Karpas-422 (cell line): ENCODE data around the gene HSD17B12. TPM values are rescaled to one million over a fixed set of nuclear protein-coding genes. Genes with fewer than 3 reads are reported as not detected.

Source experiments
- DNase-seq: peaks from one replicate; pipeline ENCODE4 v3.0.0-alpha.2; 2015
- H2AFZ ChIP-seq: fragments of 200-600 bp; sonication (generic); 2 replicates; pipeline ENCODE4 v1.6.1; 2014; ENCODE audit warnings: antibody characterized with exemption, low read length, mixed read lengths
- H3K27ac ChIP-seq: fragments of 200-600 bp; sonication (generic); 2 replicates; pipeline ENCODE4 v1.5.1; 2014; ENCODE audit warnings: mild to moderate bottlenecking, low read length, moderate library complexity
- H3K27me3 ChIP-seq: fragments of 200-600 bp; sonication (generic); 2 replicates; pipeline ENCODE4 v1.6.1; 2014; ENCODE audit warnings: low read length, mixed read lengths
- H3K36me3 ChIP-seq: fragments of 200-600 bp; sonication (generic); 2 replicates; pipeline ENCODE4 v1.6.1; 2014; ENCODE audit warnings: low read length, mixed read lengths; ENCODE audit not compliant: insufficient read depth
- H3K4me1 ChIP-seq: fragments of 200-600 bp; sonication (generic); 2 replicates; pipeline ENCODE4 v1.6.1; 2014; ENCODE audit warnings: mild to moderate bottlenecking, low read length, mixed read lengths
- H3K4me2 ChIP-seq: fragments of 200-600 bp; sonication (generic); 2 replicates; pipeline ENCODE4 v1.6.1; 2014; ENCODE audit warnings: low read length, low read depth, mild to moderate bottlenecking; ENCODE audit not compliant: poor library complexity, severe bottlenecking
- H3K4me3 ChIP-seq: fragments of 200-600 bp; sonication (generic); 2 replicates; pipeline ENCODE4 v1.5.1; 2014; ENCODE audit warnings: mild to moderate bottlenecking, antibody characterized with exemption, low read length, mixed read lengths
- H3K79me2 ChIP-seq: fragments of 200-600 bp; sonication (generic); 2 replicates; pipeline ENCODE4 v1.6.1; 2014; ENCODE audit warnings: mild to moderate bottlenecking, low read length, mixed read lengths
- H3K9ac ChIP-seq: fragments of 200-600 bp; sonication (generic); 2 replicates; pipeline ENCODE4 v1.6.0; 2014; ENCODE audit warnings: low read length
- H3K9me2 ChIP-seq: fragments of 200-600 bp; sonication (generic), shearing (Covaris generic); replicated peaks from 2 replicates; pipeline ENCODE4 v1.6.0; 2014; ENCODE audit warnings: mild to moderate bottlenecking, low read length, moderate library complexity; ENCODE audit not compliant: insufficient read depth
- H3K9me3 ChIP-seq: fragments of 300-700, 200-600 bp; sonication (generic); 2 replicates; pipeline ENCODE4 v1.6.1; 2014; ENCODE audit warnings: low read length, mixed read lengths
- H4K20me1 ChIP-seq: fragments of 200-600 bp; sonication (generic); 2 replicates; pipeline ENCODE4 v1.6.1; 2014; ENCODE audit warnings: mild to moderate bottlenecking, antibody characterized with exemption, low read length, low read depth; ENCODE audit not compliant: insufficient read depth
- total RNA-seq: library from RNA; depleted of rRNA; stranded (reverse); fragments of >200 nt; shearing (Covaris generic); gene quantifications from 2 replicates; pipeline ENCODE4 v1.2.3, GENCODE V29; 2014; ENCODE audit warnings: low replicate concordance

The HSD17B12 gene
- total RNA-seq, 1 experiment from 2014 or later: 355 TPM

- Histone ChIP-seq H3K9ac (no peak overlapping the region), H3K27me3 (no peaks in the 10 kb centered on the region), H3K4me3 (no peak overlapping the region), H3K36me3 (no peaks in the 10 kb centered on the region), H3K9me3 (no peaks in the 10 kb centered on the region), H3K79me2 (no peaks in the 10 kb centered on the region), H3K4me2 (no peak overlapping the region), H2AFZ (no peak overlapping the region), H3K4me1 (no peaks in the 10 kb centered on the region), H4K20me1 (no peaks in the 10 kb centered on the region; the same call in 1 of the 2 replicates), H3K9me2 (no peaks in the 10 kb centered on the region), H3K27ac (no peak overlapping the region)
- no peak for DNase-seq
Measured at GRCh38 chr11:43866520-43866919, 186.0 kb downstream of the HSD17B12 start.

- H3K79me2 ChIP-seq: no peaks in the 10 kb centered on the region
- no peaks in the 10 kb centered on the region for H3K36me3 ChIP-seq
- no peaks in the 10 kb centered on the region for H3K9me2 ChIP-seq
- H2AFZ ChIP-seq: no peak overlapping the region
- no peaks in the 10 kb centered on the region for H3K27me3 ChIP-seq
- H4K20me1 ChIP-seq: no peaks in the 10 kb centered on the region; the same call in 1 of the 2 replicates
- H3K4me2 ChIP-seq: no peak overlapping the region
- no peaks in the 10 kb centered on the region for H3K4me1 ChIP-seq
- no peak overlapping the region for H3K4me3 ChIP-seq
- DNase-seq: no peak
- H3K9ac ChIP-seq: no peak overlapping the region
- no peak overlapping the region for H3K27ac ChIP-seq
- H3K9me3 ChIP-seq: no peaks in the 10 kb centered on the region
Measured at GRCh38 chr11:43866969-43867368, 186.4 kb downstream of the HSD17B12 start.

- no peak for DNase-seq
- no peak overlapping the region for H3K4me3 ChIP-seq
- no peaks in the 10 kb centered on the region; the same call in 1 of the 2 replicates for H4K20me1 ChIP-seq
- H3K9ac ChIP-seq: no peak overlapping the region
- H3K4me1 ChIP-seq: no peaks in the 10 kb centered on the region
- no peak overlapping the region for H3K27ac ChIP-seq
- no peaks in the 10 kb centered on the region for H3K79me2 ChIP-seq
- no peaks in the 10 kb centered on the region for H3K36me3 ChIP-seq
- no peaks in the 10 kb centered on the region for H3K9me3 ChIP-seq
- H2AFZ ChIP-seq: no peak overlapping the region
- no peaks in the 10 kb centered on the region for H3K27me3 ChIP-seq
- no peaks in the 10 kb centered on the region for H3K9me2 ChIP-seq
- no peak overlapping the region for H3K4me2 ChIP-seq
Measured at GRCh38 chr11:43868852-43869567, 188.5 kb downstream of the HSD17B12 start.

GRCh38 chr11:43871051-43871450 lies 190.5 kb downstream of the HSD17B12 start:
- H4K20me1 ChIP-seq: no peaks in the 10 kb centered on the region; the same call in 1 of the 2 replicates
- no peaks in the 10 kb centered on the region for H3K9me3 ChIP-seq
- no peak overlapping the region for H2AFZ ChIP-seq
- no peaks in the 10 kb centered on the region for H3K36me3 ChIP-seq
- no peak for DNase-seq
- H3K9ac ChIP-seq: no peak overlapping the region
- no peak overlapping the region for H3K4me3 ChIP-seq
- no peaks in the 10 kb centered on the region for H3K4me1 ChIP-seq
- H3K4me2 ChIP-seq: no peak overlapping the region
- no peak overlapping the region for H3K27ac ChIP-seq
- no peaks in the 10 kb centered on the region for H3K79me2 ChIP-seq
- no peaks in the 10 kb centered on the region for H3K9me2 ChIP-seq
- H3K27me3 ChIP-seq: no peaks in the 10 kb centered on the region

GRCh38 chr11:43872995-43873394 lies 192.5 kb downstream of the HSD17B12 start:
- Histone ChIP-seq H3K36me3 (no peaks in the 10 kb centered on the region), H3K79me2 (no peaks in the 10 kb centered on the region), H3K4me2 (no peak overlapping the region), H3K27me3 (no peaks in the 10 kb centered on the region), H2AFZ (no peak overlapping the region), H3K9ac (no peak overlapping the region), H3K27ac (no peak overlapping the region), H3K9me2 (no peaks in the 10 kb centered on the region), H3K4me3 (no peak overlapping the region), H3K4me1 (no peaks in the 10 kb centered on the region), H4K20me1 (no peaks in the 10 kb centered on the region), H3K9me3 (no peaks in the 10 kb centered on the region)
- no peak for DNase-seq

GRCh38 chr11:43874078-43874477 lies 193.5 kb downstream of the HSD17B12 start:
- H3K4me2 ChIP-seq: no peak overlapping the region
- H3K27ac ChIP-seq: no peak overlapping the region
- H3K4me3 ChIP-seq: no peak overlapping the region
- H3K36me3 ChIP-seq: no peaks in the 10 kb centered on the region
- H4K20me1 ChIP-seq: no peaks in the 10 kb centered on the region
- H3K79me2 ChIP-seq: no peaks in the 10 kb centered on the region
- no peaks in the 10 kb centered on the region for H3K4me1 ChIP-seq
- no peak overlapping the region for H2AFZ ChIP-seq
- no peak overlapping the region for H3K9ac ChIP-seq
- H3K9me2 ChIP-seq: no peaks in the 10 kb centered on the region
- no peak for DNase-seq
- no peaks in the 10 kb centered on the region for H3K9me3 ChIP-seq
- no peaks in the 10 kb centered on the region for H3K27me3 ChIP-seq

GRCh38 chr11:43874738-43875137 lies 194.2 kb downstream of the HSD17B12 start:
- Histone ChIP-seq H3K27ac (no peak overlapping the region), H4K20me1 (no peaks in the 10 kb centered on the region), H3K9me3 (no peaks in the 10 kb centered on the region), H3K4me3 (no peak overlapping the region), H3K4me1 (no peaks in the 10 kb centered on the region), H3K9ac (no peak overlapping the region), H3K79me2 (no peaks in the 10 kb centered on the region), H3K9me2 (no peaks in the 10 kb centered on the region), H2AFZ (no peak overlapping the region), H3K4me2 (no peak overlapping the region), H3K36me3 (no peaks in the 10 kb centered on the region), H3K27me3 (no peaks in the 10 kb centered on the region)
- DNase-seq: no peak

- Histone ChIP-seq H3K9me2 (no peaks in the 10 kb centered on the region), H3K9ac (no peak overlapping the region), H3K4me3 (no peak overlapping the region), H4K20me1 (no peaks in the 10 kb centered on the region), H3K4me2 (no peak overlapping the region), H3K27ac (no peak overlapping the region), H3K36me3 (no peaks in the 10 kb centered on the region), H3K4me1 (no peaks in the 10 kb centered on the region), H2AFZ (no peak overlapping the region), H3K27me3 (no peaks in the 10 kb centered on the region), H3K79me2 (no peaks in the 10 kb centered on the region), H3K9me3 (no peaks in the 10 kb centered on the region)
- DNase-seq: no peak
Measured at GRCh38 chr11:43879789-43880639, 199.5 kb downstream of the HSD17B12 start.
